Stimulated activated CD4-positive, alpha-beta T cell treated with anti-CD3 and anti-CD28 coated beads, Interleukin-12 subunit alpha, Interleukin-12 subunit beta, amount 100 ng/mL, for 24 hours (primary cell): ENCODE results near the gene PJVK.
"Not testable (repeated sequence)": the region's sequence is repeated elsewhere in the genome, so short reads cannot be mapped to it uniquely, and the experiment has no call there.

Experiments used
- DNase-seq, 2 experiments: peaks; one replicate each; pipeline ENCODE4 v3.0.0-alpha.2; 2020; ENCODE audit warnings: low read depth in 2 of 2

PJVK gene

DNA sequence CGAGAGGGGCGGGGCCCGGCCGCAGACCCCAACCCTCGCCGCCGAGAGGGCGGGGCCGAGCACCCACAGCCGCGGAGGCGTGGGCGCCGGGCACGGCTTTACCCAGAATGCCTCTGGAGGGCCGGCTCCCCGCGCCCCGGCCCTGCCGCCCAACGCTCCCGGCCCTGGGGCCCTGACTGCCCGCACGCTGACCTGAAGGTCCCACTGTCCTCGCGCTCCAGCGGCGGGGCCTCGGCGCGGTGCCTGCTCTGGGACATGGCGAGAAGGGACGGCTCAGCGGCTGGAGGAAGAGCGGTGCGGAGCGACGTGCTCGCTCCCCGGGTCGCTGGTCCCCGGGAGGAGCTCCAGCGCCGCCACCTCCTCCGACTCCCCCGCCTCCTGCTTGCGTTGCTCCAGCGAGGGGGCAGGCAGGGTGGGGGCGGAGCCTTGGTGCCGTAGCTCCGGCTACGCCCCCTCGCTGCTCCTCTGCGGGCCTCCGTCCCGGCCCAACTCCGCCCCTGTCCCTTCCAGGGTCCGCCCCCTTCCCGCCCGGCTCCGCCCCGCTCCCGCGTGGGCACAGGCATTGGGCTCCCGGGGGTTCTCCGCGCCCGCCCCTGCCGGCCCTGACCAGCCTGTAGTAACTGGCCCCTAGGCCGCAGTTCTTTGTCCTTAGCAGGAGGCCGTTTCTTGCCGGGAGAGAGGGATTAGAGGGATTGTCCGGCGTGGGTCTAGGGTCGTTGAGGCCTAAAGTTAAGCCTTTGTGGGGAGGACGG is at the start of gene PJVK, which contains the start of gene PRKRA:
Gene PJVK (plus strand): TSS at position 605 of the 752 bp plus-strand sequence. CDS start 2,032 bp downstream, outside the sequence.
Gene PRKRA (minus strand): TSS at position 402 of the 752 bp plus-strand sequence. CDS start 145 bp downstream, at position 257.
- peak; percentile 93 to 94 for DNase-seq

DNA sequence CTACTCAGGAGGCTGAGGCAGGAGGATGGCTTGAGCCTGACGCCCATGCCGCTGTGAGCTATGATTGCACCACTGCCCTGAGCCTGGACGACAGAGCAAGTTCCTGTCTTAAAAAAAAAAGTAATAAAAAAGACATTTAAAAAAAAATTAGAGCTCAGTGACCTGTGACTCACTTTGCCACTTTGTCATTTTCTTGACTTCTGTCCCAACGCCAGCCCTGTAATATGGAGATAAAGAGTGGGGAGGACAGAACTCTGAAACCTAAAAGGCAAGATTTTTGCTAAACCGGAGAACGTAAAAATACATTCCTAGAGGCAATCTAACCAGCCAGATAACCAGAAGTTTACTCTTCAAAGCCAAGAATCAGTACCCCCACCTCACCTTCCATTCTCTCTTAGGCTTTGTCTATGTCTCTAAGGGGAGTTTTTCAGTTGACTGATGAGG is 49.2 kb upstream of the PJVK start:
- no peak for DNase-seq

DNA sequence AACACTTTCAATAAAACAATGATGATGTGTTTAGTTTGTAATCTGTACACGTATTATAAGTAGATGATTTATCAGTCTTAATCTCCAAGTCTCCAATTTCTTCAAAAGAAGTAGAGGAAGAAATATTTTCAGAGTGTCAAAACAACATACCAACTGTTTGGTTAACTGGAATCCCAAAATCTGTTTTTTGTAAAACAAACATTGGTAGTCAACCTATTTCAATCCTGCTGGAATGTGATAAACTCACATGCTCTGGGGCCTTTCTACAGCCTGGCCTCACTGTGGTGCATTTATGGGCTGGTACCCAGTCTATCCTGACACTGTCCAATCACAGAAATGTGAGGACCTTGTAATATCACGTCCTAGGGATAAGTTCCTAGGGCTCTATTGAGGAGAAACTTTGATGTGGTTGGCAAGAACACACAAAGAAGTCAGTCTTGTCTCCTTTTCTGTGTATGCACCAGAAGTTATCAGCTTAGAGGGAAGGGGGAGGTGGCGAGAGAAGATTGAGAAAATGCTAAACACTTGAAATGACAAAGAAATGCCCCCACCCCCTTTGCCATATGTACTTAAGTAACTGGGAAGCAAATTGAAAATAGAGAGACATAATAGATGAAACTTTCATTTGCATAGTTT is 47.4 kb upstream of the PJVK start:
- no peak for DNase-seq

- DNase-seq = no peak
Observed at GRCh38 chr2:178404368-178404767, 46.8 kb upstream of the PJVK start.

DNA sequence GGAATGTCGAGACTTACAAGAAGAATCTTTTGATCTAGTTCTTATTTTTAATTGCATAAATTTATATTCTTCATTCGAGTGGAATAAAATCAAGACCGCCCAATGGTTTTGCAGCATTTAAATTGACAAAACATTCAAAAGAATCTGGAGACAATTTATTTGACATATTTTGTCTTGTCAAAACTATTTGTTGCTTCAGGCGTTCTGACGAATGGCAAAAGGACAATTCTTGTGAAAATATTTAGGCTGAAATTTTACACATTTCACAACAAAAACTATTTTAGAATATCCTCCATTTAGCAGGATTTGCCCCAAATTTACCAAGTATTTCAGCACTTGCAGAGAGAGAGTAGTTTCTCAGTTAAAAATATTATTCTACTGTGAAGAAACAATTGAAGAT is 41.9 kb upstream of the PJVK start:
- DNase-seq = no peak

DNA sequence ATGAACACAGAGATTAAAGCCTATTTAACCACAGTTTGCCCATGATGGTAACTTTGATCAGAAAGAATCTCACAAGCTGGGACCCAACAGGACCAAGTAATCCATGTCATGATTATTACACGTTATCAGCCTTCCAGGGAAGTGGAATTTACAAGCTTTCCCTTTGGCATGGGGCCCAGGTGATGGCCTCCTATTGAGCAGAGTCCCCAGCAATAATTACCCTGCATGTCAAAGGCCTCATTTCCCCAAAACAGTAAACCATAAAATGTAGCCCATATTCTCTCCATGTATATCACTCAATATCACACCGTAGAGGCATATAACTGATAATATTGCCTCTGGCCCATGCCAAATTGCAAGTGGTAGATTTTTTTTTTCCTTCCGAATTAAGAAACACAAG is 39.1 kb upstream of the PJVK start:
- no peak for DNase-seq

DNA sequence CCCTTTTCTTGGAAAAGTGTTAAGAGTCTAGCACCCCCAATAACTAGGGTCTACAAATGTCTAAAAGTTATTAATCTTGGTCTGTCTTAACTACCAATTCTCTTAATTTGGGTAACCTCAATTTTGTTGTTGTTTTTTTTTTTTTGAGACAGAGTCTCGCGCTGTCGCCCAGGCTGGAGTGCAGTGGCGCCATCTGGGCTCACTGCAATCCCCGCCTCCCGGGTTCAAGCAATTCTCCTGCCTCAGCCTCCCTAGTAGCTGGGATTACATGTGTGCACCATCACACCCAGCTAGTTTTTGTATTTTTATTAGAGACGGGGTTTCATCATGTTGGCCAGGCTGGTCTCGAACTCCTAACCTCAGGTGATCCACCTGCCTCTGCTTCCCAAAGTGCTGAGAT is 38.7 kb upstream of the PJVK start:
- DNase-seq = not testable (repeated sequence)

DNA sequence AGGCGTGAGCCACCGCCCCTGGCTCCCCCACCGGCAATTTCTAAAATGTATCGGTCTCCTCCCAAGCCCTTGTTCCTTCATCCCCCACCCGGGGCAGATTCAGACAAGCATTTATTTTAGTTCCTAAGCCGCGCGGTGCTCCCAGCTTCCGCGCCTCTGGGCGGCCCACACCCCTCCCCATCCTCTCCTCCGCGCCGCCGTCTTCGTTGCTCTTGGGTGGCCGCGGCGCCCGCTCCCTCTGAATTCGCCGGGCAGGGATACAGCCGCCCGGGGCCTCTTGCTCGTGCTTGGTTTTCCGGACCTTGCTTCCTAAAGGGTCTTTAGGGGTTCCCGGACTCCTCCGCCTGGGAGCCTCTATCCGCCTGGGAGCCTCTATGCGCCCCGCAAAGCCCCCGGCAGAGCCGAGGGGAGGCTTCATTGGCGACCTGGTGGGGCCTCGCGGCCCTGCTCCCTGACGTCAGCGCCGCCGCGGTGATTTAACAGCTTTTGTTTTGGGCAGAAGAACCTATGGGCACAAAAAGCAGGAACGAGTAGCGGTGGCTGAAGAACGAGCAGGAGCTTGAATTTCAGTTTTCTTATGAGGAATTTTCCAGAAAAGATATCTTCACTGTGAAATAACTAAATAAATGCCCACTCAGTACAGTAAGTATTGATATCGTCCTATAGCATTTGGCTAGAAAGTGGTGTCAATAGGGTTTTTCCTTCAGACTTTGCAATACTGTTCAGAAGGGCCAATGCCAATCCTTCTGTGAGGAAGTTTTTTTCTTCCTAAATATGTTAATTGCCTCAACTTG is 37.5 kb upstream of the PJVK start:
- DNase-seq = peak; percentile 57 to 71

- peak; percentile 54 to 75 for DNase-seq
Observed at GRCh38 chr2:178414266-178415247, 36.6 kb upstream of the PJVK start.

DNA sequence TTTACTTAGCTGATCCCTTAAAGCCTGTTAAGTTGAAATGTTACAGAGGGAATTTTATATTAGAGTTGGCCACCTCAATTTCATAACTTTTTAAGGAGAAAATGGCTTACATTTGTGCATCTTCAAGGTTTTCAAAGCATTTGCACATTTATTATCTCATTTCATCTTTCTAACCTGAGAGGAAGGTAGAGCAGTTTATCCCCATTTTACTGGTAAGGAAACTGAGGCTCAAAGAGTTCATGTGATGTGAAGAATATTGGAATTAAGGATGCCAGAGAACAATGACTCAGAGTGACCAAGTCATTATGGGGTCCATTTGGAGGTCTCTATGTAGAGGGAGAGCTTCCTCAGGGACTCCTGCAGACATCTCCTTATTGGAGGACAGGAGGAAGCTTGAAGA is 35.2 kb upstream of the PJVK start:
- no peak for DNase-seq

GRCh38 chr2:178417916-178418315 is 33.3 kb upstream of the PJVK start:
- DNase-seq = no peak

DNA sequence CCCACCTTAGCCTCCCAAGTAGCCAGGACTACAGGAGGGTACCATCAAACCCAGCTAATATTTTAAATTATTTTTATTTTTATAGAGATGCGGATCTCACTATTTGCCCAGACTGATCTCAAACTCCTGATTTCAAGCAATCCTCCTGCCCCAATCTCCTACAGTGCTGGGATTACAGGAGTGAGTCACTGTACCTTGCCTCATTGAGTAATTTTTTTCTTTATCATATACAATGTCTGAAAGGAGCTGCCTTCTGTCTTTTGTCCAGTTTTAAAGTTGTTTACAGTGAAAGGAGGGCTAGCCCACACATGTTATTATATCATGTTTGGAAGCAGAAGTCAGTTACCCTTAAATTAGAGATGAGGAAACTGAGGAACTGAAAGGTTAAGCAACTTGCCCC is 32.8 kb upstream of the PJVK start:
- no peak for DNase-seq

GRCh38 chr2:178419123-178419522 is 32.1 kb upstream of the PJVK start:
- DNase-seq = no peak

DNA sequence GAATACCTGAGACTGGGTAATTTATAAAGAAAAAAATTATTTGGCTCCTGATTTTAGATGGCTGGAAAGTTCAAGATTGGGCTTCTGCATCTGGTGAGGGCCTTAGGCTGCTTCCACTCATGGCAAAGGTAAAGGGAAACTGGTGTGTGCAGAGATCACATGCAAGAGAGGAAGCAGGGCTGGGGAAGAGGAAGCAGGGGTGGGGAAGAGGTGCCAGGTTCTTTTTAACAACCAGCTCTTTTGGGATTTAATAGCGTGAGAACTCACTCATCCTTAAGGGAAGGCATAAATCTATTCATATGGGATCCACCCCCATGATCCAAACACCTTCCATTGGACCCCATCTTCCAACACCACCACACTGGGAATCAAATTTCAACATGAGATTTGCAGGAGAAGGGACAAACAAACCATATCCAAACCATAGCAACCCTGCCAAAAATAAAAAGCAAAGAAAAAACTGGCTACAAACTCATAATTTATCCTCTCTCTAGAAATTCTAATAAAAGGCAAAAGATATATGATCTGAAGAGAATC is 30.6 kb upstream of the PJVK start:
- DNase-seq = no peak

- no peak for DNase-seq
Observed at GRCh38 chr2:178422097-178422496, 29.1 kb upstream of the PJVK start.

GRCh38 chr2:178423746-178424145 is 27.4 kb upstream of the PJVK start:
- not testable (repeated sequence) for DNase-seq

DNA sequence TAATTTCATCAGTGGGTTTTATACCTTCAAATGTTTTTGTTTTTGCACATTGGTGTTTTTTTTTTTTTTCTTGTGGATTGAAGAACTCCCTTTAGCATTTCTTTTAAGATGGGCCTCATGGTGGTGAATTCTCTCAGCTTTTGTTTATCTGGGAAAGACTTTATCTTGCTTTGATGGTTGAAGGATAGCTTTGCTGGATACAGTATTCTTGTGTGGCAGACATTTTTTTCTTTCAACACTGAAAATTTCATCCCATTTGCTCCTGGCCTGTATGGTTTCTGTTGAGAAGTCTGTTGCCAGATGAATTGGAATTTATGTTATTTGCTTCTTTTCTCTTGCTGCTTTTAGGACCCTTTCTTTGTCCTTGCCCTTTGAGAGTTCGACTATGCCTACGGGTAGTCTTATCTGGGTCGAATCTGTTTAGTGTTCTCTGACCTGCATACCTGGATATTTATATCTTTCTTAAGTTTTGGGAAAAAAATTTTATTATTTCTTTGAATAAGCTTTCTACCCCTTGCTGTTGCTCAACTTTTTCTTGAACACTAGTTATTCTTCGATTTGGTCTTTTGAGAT is 25.8 kb upstream of the PJVK start:
- no peak for DNase-seq

GRCh38 chr2:178426388-178426787 is 24.8 kb upstream of the PJVK start:
- no peak for DNase-seq

GRCh38 chr2:178427458-178427857 is 23.7 kb upstream of the PJVK start:
- no peak for DNase-seq

- no peak for DNase-seq
Observed at GRCh38 chr2:178428396-178428806, 22.8 kb upstream of the PJVK start.

DNA sequence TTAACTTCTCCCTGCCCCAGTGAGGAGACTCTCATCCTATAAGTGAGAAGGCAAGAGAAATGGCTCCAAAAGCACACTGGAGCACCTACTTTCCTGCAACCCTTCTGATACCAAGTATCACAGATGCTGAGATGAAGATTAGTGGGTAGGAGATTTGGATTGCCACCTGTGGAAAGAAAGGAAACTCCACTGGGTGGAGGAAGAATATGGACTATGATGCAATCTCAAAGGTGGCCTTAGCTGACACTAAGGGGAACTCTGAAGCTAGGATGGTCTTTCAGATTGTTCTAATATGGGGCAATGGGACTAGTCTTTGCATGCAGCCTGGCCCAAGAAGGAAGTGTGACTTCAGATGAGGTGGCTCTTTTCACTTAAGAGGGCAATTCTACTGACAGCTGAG is 21.8 kb upstream of the PJVK start:
- DNase-seq = no peak
